ENCODE results near the gene P4HTM.

Gene P4HTM

GRCh38 chr3:49025793-49026520 lies 35.9 kb downstream of the P4HTM start:
- DNase-seq = no peak

GRCh38 chr3:49026536-49026935 lies 36.5 kb downstream of the P4HTM start:
- DNase-seq = no peak

DNA sequence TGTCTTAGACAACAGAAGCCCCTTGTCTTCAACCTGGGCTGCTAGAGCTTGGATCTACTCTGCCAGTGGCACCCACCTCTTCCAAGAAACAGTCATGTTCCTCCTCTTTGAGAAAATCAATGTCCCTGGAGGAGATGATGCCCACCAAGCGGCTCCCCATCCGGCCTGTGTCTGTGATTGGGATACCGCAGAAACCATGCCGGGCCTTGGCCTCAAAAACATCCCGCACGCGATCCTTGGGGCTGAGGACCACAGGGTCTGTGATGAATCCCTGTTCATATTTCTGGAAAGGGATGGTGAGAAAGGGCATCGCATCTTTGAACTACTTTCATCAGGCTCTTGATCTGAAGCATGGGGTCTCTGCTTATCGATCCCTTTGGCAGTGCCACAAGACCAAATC lies 37.6 kb downstream of the P4HTM start:
- no peak for DNase-seq

DNA sequence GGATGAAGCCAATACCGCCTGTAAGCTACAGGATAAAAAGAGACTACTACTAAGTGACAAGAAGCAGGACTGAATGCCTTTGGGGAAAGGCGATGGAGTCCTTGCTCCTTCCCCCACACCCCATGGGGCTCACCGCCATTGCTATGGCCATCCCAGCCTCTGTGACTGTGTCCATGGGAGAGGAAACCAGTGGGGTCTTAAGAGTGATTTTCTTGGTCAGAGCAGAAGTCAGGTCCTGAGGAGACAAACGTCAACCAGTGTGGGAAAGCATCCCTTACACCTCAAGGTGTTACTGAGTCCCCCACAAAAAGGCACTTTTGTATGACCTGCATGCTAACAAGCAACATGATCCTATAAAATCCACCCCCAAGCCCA lies 38.2 kb downstream of the P4HTM start:
- no peak for DNase-seq

DNA sequence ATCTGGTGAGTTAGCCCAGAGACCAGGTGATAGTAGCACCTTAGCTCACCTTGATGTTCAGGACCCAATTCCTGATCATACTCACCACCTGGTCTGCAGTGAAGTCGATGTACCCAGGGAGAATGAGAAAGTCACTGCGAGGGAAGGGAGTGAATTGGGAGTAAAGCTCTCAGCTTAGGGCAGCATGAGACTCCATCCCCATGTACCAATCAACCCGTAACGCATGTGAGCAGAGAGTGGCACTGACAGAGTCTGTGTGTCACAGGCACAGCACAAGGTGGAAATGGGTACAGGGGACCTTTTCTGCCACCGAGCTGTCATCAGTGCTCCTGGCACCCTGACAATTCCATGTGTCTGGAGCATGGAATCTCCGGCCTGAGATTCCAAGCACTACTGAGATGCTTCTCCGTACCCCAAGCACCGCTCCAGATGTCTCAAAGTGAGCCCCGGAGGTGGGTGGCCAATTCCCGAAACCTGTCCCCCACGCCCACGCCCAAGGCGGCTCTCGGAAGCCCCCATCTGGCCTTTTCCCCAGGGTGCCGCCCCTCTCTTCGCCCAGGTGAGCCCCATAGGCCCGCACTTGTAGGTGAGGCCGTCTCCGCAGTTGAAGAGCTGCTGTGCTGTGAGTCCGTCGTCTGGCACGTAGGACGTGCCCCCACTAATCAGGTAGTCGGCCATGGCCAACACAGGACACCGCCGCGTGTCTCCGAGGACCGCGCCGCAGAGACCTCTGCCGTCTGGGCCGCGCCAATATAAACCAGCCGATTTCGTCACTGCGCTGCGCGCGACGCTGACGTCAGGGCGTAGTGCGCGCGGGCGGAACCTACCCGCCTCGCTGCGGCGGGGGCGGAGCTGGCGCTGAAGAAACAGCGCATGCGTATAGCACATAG lies 38.9 kb downstream of the P4HTM start, which contains the start of gene IMPDH2:
Gene IMPDH2 (minus strand): TSS at position 726 of the 890 bp plus-strand sequence. CDS start 48 bp downstream, at position 678.
- DNase-seq = peak; percentile 96

DNA sequence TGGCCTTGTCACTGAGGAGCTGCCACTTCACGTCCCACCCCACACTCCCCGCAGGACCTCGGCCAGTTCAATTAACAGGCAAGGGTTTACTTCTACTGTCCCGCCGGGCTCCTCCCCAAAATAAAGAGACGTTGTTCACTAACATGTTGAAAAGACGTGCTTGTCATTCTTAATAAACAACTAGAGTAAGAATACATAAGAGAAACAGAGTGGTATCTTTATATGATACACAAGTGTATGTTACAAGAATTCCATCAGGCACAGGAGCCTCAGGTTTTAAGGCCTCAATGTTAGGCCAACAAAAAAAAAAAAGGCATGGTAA lies 39.5 kb downstream of the P4HTM start:
- DNase-seq = no peak

GRCh38 chr3:49030321-49030720 lies 40.3 kb downstream of the P4HTM start:
- no peak for DNase-seq

- no peak for DNase-seq
Measured at GRCh38 chr3:49032646-49033304, 42.7 kb downstream of the P4HTM start.

- no peak for DNase-seq
Measured at GRCh38 chr3:49034650-49035049, 44.6 kb downstream of the P4HTM start.

GRCh38 chr3:49035281-49035680 lies 45.2 kb downstream of the P4HTM start:
- no peak for DNase-seq

GRCh38 chr3:49053543-49053942 lies 63.5 kb downstream of the P4HTM start:
- DNase-seq = no peak

GRCh38 chr3:49054344-49054862 lies 64.4 kb downstream of the P4HTM start:
- DNase-seq = no peak
